ENCODE data around the gene PTGFRN. TPM values are rescaled to one million over a fixed set of nuclear protein-coding genes. Genes with fewer than 3 reads are reported as not detected.

Gene PTGFRN
- total and polyA plus RNA-seq, 2 of the 13 experiments (the other 11 are each of a cell fraction or from before 2014, with no cell fraction given) = 3.3 to 11.3 TPM

DNA sequence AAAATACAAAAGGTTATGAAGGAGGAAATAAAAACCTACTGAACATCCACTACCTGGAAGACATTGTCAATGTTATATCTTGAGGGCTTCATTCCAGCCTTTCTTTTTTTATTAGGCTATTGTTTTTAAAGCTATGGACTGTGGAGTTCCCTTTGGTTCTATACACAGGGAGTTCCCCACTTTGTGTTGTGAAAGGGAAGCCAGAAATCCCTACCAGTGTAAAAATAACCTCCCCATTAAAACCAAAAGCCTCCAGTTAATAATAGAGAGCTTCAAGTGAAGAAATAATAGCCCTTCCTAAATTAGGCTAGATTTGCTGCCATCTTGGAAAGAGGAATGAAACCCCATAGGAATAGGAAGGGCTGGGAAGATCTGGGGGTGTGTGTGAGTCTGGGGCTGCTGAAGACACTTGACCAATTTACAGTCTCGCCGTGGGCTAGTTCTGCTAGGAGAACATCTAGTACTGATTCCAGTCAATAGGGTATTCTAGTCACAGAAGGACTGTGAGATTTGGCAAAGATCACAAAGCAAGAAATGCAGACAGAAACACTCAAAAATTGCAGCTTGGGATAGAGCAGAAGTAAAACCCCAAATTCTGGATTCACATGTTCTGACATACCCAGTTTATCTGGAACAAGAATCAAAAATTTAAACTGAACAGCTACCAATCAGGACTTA is 32.4 kb upstream of the PTGFRN start:
- H3K9ac ChIP-seq (ENCODE audit: insufficient read depth, low read depth, low read length) = no peak overlapping the region
- no peaks in the 10 kb centered on the region for H3K36me3 ChIP-seq (replicated peaks in 1 of 2; ENCODE audit: control insufficient read depth in 1 of 2, insufficient read depth in 2 of 2, low read length in 2 of 2)
- H3K4me2 ChIP-seq (ENCODE audit: low read depth, low read length) = no peak overlapping the region
- H4K20me1 ChIP-seq (ENCODE audit: insufficient read depth, low read length) = no peaks in the 10 kb centered on the region
- ChIA-PET CTCF (ENCODE audit: low intra/inter-chr PET ratio, low total read pairs) (no interaction called here), POLR2A (no interaction called here)
- H2AFZ ChIP-seq (ENCODE audit: low read length) = no peak overlapping the region
- no peak overlapping the region for H3K27ac ChIP-seq (ENCODE audit: extremely low read length, insufficient read depth, low read length)
- in situ Hi-C loops (cut with HindIII; ENCODE audit: extremely low pct_ligation_motif_present, low pct_unique_long_range_greater_than_20kb) (no loop called here), intact Hi-C loops (cut with micrococcal nuclease; ENCODE audit: unreplicated experiment) (no loop called here)
- FAIRE-seq (no peak), DNase-seq (ENCODE audit: low spot score) (no peak), ATAC-seq (no peak)
- peaks cover 0 to 5% of the 10 kb centered on the region in 2 experiments; a peak in 2 of 5 replicates for H3K27me3 ChIP-seq (ENCODE audit: control insufficient read depth in 1 of 2, insufficient read depth in 2 of 2, low read length in 2 of 2)
- peaks cover 12% of the 10 kb centered on the region; the same call in 1 of the 2 replicates for H3K4me1 ChIP-seq (ENCODE audit: insufficient read depth, low read length)
- H3K9me3 ChIP-seq (ENCODE audit: low read length) = no peaks in the 10 kb centered on the region
- no peaks in the 10 kb centered on the region for H3K79me2 ChIP-seq (ENCODE audit: insufficient read depth, low read length)
- no peak for TF ChIP-seq ADNP (CRISPR knock-in tag; IDR thresholded peaks at IDR 0.05)
- no peak for TF ChIP-seq TAF1 (CRISPR knock-in tag; IDR thresholded peaks at IDR 0.05)
- TF ChIP-seq, protein P1, sequence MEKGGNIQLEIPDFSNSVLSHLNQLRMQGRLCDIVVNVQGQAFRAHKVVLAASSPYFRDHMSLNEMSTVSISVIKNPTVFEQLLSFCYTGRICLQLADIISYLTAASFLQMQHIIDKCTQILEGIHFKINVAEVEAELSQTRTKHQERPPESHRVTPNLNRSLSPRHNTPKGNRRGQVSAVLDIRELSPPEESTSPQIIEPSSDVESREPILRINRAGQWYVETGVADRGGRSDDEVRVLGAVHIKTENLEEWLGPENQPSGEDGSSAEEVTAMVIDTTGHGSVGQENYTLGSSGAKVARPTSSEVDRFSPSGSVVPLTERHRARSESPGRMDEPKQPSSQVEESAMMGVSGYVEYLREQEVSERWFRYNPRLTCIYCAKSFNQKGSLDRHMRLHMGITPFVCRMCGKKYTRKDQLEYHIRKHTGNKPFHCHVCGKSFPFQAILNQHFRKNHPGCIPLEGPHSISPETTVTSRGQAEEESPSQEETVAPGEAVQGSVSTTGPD (CRISPR knock-in tag; IDR thresholded peaks at IDR 0.05) = no peak
- no peak for TF ChIP-seq ZNF230 (CRISPR knock-in tag; IDR thresholded peaks at IDR 0.05)
- TF ChIP-seq, protein P2, sequence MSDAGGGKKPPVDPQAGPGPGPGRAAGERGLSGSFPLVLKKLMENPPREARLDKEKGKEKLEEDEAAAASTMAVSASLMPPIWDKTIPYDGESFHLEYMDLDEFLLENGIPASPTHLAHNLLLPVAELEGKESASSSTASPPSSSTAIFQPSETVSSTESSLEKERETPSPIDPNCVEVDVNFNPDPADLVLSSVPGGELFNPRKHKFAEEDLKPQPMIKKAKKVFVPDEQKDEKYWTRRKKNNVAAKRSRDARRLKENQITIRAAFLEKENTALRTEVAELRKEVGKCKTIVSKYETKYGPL (CRISPR knock-in tag; IDR thresholded peaks at IDR 0.05) = no peak
- no peak for TF ChIP-seq SUZ12 (IDR thresholded peaks at IDR 0.05; ENCODE audit: low read depth, low read length)
- no peak for TF ChIP-seq BCL6 (CRISPR knock-in tag; IDR thresholded peaks at IDR 0.05)
- no peak for TF ChIP-seq HMG20B (CRISPR knock-in tag; conservative IDR thresholded peaks at IDR 0.05)
- no peak for TF ChIP-seq ZEB1 (IDR thresholded peaks at IDR 0.05; ENCODE audit: insufficient replicate concordance, low read depth)
- TF ChIP-seq, protein P3, sequence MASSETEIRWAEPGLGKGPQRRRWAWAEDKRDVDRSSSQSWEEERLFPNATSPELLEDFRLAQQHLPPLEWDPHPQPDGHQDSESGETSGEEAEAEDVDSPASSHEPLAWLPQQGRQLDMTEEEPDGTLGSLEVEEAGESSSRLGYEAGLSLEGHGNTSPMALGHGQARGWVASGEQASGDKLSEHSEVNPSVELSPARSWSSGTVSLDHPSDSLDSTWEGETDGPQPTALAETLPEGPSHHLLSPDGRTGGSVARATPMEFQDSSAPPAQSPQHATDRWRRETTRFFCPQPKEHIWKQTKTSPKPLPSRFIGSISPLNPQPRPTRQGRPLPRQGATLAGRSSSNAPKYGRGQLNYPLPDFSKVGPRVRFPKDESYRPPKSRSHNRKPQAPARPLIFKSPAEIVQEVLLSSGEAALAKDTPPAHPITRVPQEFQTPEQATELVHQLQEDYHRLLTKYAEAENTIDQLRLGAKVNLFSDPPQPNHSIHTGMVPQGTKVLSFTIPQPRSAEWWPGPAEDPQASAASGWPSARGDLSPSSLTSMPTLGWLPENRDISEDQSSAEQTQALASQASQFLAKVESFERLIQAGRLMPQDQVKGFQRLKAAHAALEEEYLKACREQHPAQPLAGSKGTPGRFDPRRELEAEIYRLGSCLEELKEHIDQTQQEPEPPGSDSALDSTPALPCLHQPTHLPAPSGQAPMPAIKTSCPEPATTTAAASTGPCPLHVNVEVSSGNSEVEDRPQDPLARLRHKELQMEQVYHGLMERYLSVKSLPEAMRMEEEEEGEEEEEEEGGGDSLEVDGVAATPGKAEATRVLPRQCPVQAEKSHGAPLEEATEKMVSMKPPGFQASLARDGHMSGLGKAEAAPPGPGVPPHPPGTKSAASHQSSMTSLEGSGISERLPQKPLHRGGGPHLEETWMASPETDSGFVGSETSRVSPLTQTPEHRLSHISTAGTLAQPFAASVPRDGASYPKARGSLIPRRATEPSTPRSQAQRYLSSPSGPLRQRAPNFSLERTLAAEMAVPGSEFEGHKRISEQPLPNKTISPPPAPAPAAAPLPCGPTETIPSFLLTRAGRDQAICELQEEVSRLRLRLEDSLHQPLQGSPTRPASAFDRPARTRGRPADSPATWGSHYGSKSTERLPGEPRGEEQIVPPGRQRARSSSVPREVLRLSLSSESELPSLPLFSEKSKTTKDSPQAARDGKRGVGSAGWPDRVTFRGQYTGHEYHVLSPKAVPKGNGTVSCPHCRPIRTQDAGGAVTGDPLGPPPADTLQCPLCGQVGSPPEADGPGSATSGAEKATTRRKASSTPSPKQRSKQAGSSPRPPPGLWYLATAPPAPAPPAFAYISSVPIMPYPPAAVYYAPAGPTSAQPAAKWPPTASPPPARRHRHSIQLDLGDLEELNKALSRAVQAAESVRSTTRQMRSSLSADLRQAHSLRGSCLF (CRISPR knock-in tag; IDR thresholded peaks at IDR 0.05; ENCODE audit: borderline replicate concordance) = no peak
- TF ChIP-seq CERS6 (CRISPR knock-in tag; IDR thresholded peaks at IDR 0.05) = no peak
- TF ChIP-seq ZNF746 (CRISPR knock-in tag; IDR thresholded peaks at IDR 0.05) = no peak
- no peak for TF ChIP-seq ZNF607 (CRISPR knock-in tag; IDR thresholded peaks at IDR 0.05; ENCODE audit: borderline replicate concordance)
- no peak for TF ChIP-seq NKX3-1 (CRISPR knock-in tag; IDR thresholded peaks at IDR 0.05)
- 41% methylated on average over 2 of the region's 2 CpGs for WGBS (ENCODE audit: low lambda C conversion rate)
- no peak overlapping the region for H3K4me3 ChIP-seq (replicated peaks in 1 of 3; ENCODE audit: insufficient read depth in 1 of 3, low read depth in 2 of 3, low read length in 3 of 3)
- no TSS peak for BruUV-seq (replicated peaks)

Data from HepG2 (cell line).